HepG2 (cell line): ENCODE measurements around the gene LRRC45.

Experiments used
- CTCF ChIP-seq: sonication (generic); formaldehyde crosslinking; IDR thresholded peaks from 2 replicates; pipeline ENCODE4 v1.5.0; 2020; ENCODE audit warnings: mild to moderate bottlenecking, missing genetic modification reagents, moderate library complexity
- EZH2 ChIP-seq: conservative IDR thresholded peaks from 2 replicates; pipeline ENCODE4 v1.6.1; 2012; ENCODE audit warnings: mild to moderate bottlenecking, low read depth, low read length, moderate library complexity
- FLYWCH1 ChIP-seq: sonication (generic); formaldehyde crosslinking; IDR thresholded peaks from 2 replicates; pipeline ENCODE4 v1.8.1; 2023; ENCODE audit warnings: mild to moderate bottlenecking, missing genetic modification reagents
- HINFP ChIP-seq: sonication (generic); formaldehyde crosslinking; IDR thresholded peaks from 2 replicates; pipeline ENCODE4 v1.4.0; 2020; ENCODE audit warnings: low read depth, mild to moderate bottlenecking, missing genetic modification reagents
- HOXA7 ChIP-seq: sonication (generic); formaldehyde crosslinking; IDR thresholded peaks from 2 replicates; pipeline ENCODE4 v1.8.1; 2022; ENCODE audit warnings: mild to moderate bottlenecking, missing genetic modification reagents, moderate library complexity
- NFKBIZ ChIP-seq: IDR thresholded peaks from 2 replicates; pipeline ENCODE4 v1.6.1; 2018; ENCODE audit warnings: missing genetic modification reagents, missing compliant biosample characterization
- RAD21 ChIP-seq: fragments of 450-650 bp; formaldehyde crosslinking; IDR thresholded peaks from 2 replicates; pipeline ENCODE4 v1.5.0; 2020; ENCODE audit warnings: mild to moderate bottlenecking
- SMARCC2 ChIP-seq: fragments of 450-650 bp; IDR thresholded peaks from 2 replicates; pipeline ENCODE4 v1.6.1; 2017; ENCODE audit warnings: antibody characterized with exemption, mild to moderate bottlenecking
- ZBED4 ChIP-seq: sonication (generic); formaldehyde crosslinking; IDR thresholded peaks from 2 replicates; pipeline ENCODE4 v1.4.0; 2020; ENCODE audit warnings: missing genetic modification reagents, borderline replicate concordance
- ZHX2 ChIP-seq, 2 experiments: sonication (generic) in 1 of 2; formaldehyde crosslinking in 1 of 2; IDR thresholded peaks; 2 replicates each; pipeline versions ENCODE4 v1.6.1 to v1.9.0; 2014 to 2022; ENCODE audit warnings: antibody characterized with exemption in 1 of 2, borderline replicate concordance in 1 of 2, inconsistent platforms in 1 of 2, low read depth in 1 of 2, missing genetic modification reagents in 1 of 2
- ZNF292 ChIP-seq: sonication (generic); formaldehyde crosslinking; IDR thresholded peaks from 2 replicates; pipeline ENCODE4 v1.8.1; 2022; ENCODE audit warnings: mild to moderate bottlenecking, low read depth, missing genetic modification reagents, borderline replicate concordance
- ZNF597 ChIP-seq: sonication (generic); formaldehyde crosslinking; IDR thresholded peaks from 2 replicates; pipeline ENCODE4 v1.5.0; 2020; ENCODE audit warnings: missing genetic modification reagents

- TF ChIP-seq EZH2 (no peak), HOXA7 (no peak), HINFP (no peak), FLYWCH1 (CRISPR knock-in tag) (no peak), RAD21 (CRISPR knock-in tag) (no peak), SMARCC2 (no peak), ZNF597 (CRISPR knock-in tag) (no peak), CTCF (CRISPR knock-in tag) (no peak), ZHX2 (IDR thresholded peaks at IDR 0.05; ENCODE audit: low read depth) (no peak), ZHX2 (CRISPR knock-in tag; IDR thresholded peaks at IDR 0.05; ENCODE audit: borderline replicate concordance) (no peak), NFKBIZ (CRISPR knock-in tag) (no peak), ZNF292 (no peak), ZBED4 (no peak)
These were observed 49.7 kb downstream of the LRRC45 start for GRCh38 chr17:82072827-82073226.
